WERI-Rb-1 (cell line): Measurements from ENCODE around the gene ANKRD49.

ENCODE experiments used
- DNase-seq: peaks from one replicate; pipeline ENCODE4 v3.0.0-alpha.2; 2020
- H3K27ac ChIP-seq: fragments of 250-450 bp; sonication (Bioruptor Pico); 2 replicates; pipeline ENCODE4 v1.5.1; 2020; ENCODE audit warnings: mild to moderate bottlenecking, moderate library complexity
- H3K27me3 ChIP-seq: fragments of 250-450 bp; sonication (Bioruptor Pico); 2 replicates; pipeline ENCODE4 v1.5.1; 2021; ENCODE audit warnings: mild to moderate bottlenecking, low read depth, moderate library complexity; ENCODE audit not compliant: insufficient read depth, severe bottlenecking
- H3K36me3 ChIP-seq: fragments of 250-450 bp; sonication (Bioruptor Pico); 2 replicates; pipeline ENCODE4 v1.5.1; 2020; ENCODE audit warnings: mild to moderate bottlenecking, moderate library complexity
- H3K4me3 ChIP-seq: 2 replicates; pipeline ENCODE4 v1.5.1; 2011; ENCODE audit warnings: low read depth, mild to moderate bottlenecking, control low read depth, low read length
- H3K9me3 ChIP-seq: fragments of 250-450 bp; sonication (Bioruptor Pico); 2 replicates; pipeline ENCODE4 v1.5.1; 2021; ENCODE audit warnings: mild to moderate bottlenecking, moderate library complexity; ENCODE audit not compliant: severe bottlenecking
- CTCF ChIP-seq: IDR thresholded peaks from 2 replicates; pipeline ENCODE4 v1.5.1; 2011; ENCODE audit warnings: low read depth, mild to moderate bottlenecking, control low read depth, inconsistent platforms, low read length

The ANKRD49 gene

GRCh38 chr11:94546162-94546470, 52.3 kb downstream of the ANKRD49 start:
- Histone ChIP-seq H3K27me3 (no peaks in the 10 kb centered on the region), H3K27ac (no peak overlapping the region), H3K4me3 (no peak overlapping the region; the same call in 1 of the 2 replicates), H3K36me3 (peaks cover 10% of the 10 kb centered on the region; the same call in 1 of the 2 replicates), H3K9me3 (no peaks in the 10 kb centered on the region)
- no peak for DNase-seq
- TF ChIP-seq CTCF = no peak

GRCh38 chr11:94546886-94547285, 53.1 kb downstream of the ANKRD49 start:
- TF ChIP-seq CTCF = 0 out of 2 replicates have a peak, but pooled peaks have one; percentile 4
- H3K4me3 ChIP-seq = no peak overlapping the region
- no peaks in the 10 kb centered on the region for H3K9me3 ChIP-seq
- DNase-seq = no peak
- H3K36me3 ChIP-seq = peaks cover 10% of the 10 kb centered on the region; the same call in 1 of the 2 replicates
- no peak overlapping the region for H3K27ac ChIP-seq
- H3K27me3 ChIP-seq = no peaks in the 10 kb centered on the region

GRCh38 chr11:94549146-94549545, 55.4 kb downstream of the ANKRD49 start:
- no peaks in the 10 kb centered on the region for H3K27me3 ChIP-seq
- H3K9me3 ChIP-seq = no peaks in the 10 kb centered on the region
- H3K4me3 ChIP-seq = no peak overlapping the region
- TF ChIP-seq CTCF = no peak
- H3K36me3 ChIP-seq = peaks cover 10% of the 10 kb centered on the region; the same call in 1 of the 2 replicates
- DNase-seq = no peak
- H3K27ac ChIP-seq = no peak overlapping the region
